ENCODE results near the gene NEK9. TPM values are rescaled to one million over a fixed set of nuclear protein-coding genes. Genes with fewer than 3 reads are reported as not detected.
A peak's percentile ranks its signal among the peaks of the same experiment; 100 is the strongest.
"Not testable (repeated sequence)": the region's sequence is repeated elsewhere in the genome, so short reads cannot be mapped to it uniquely, and the experiment has no call there.

NEK9 gene
- polyA plus RNA-seq, 5 donors = 114 to 138 (median 133) TPM

- no peak for DNase-seq
Observed at GRCh38 chr14:75150150-75150549, 23.3 kb upstream of the NEK9 start.

GRCh38 chr14:75147423-75148071, 20.7 kb upstream of the NEK9 start:
- peak; percentile 40 to 58 for DNase-seq

GRCh38 chr14:75144944-75145343, 18.1 kb upstream of the NEK9 start:
- DNase-seq = no peak

GRCh38 chr14:75143761-75144527, 17.1 kb upstream of the NEK9 start:
- no peak for DNase-seq

GRCh38 chr14:75142494-75142893, 15.6 kb upstream of the NEK9 start:
- DNase-seq = no peak

GRCh38 chr14:75141967-75142366, 15.1 kb upstream of the NEK9 start:
- no peak for DNase-seq

GRCh38 chr14:75141062-75141461, 14.2 kb upstream of the NEK9 start:
- no peak for DNase-seq

- DNase-seq = no peak
Observed at GRCh38 chr14:75140620-75141019, 13.8 kb upstream of the NEK9 start.

- no peak for DNase-seq
Observed at GRCh38 chr14:75139185-75139584, 12.3 kb upstream of the NEK9 start.

GRCh38 chr14:75138492-75138891, 11.6 kb upstream of the NEK9 start:
- DNase-seq = peak in 1 of 2 donors; percentile 28

- DNase-seq = no peak
Observed at GRCh38 chr14:75134644-75135043, 7.8 kb upstream of the NEK9 start.

- no peak for DNase-seq
Observed at GRCh38 chr14:75133597-75133996, 6.7 kb upstream of the NEK9 start.

- peak; percentile 67 to 81 for DNase-seq
Observed at GRCh38 chr14:75132382-75133086, 5.7 kb upstream of the NEK9 start.

- DNase-seq = no peak
Observed at GRCh38 chr14:75128596-75128990, 1.7 kb upstream of the NEK9 start.

GRCh38 chr14:75127903-75128595, 1.2 kb upstream of the NEK9 start:
- no peak for DNase-seq

- DNase-seq = not testable (repeated sequence)
Observed at GRCh38 chr14:75127474-75127820, 599 bp upstream of the NEK9 start.

GRCh38 chr14:75126121-75126544, 715 bp downstream of the NEK9 start:
- no peak for DNase-seq

- no peak for DNase-seq
Observed at GRCh38 chr14:75125617-75126016, 1.2 kb downstream of the NEK9 start.

- no peak for DNase-seq
Observed at GRCh38 chr14:75123991-75124390, 2.9 kb downstream of the NEK9 start.

- DNase-seq = no peak
Observed at GRCh38 chr14:75121552-75121951, 5.3 kb downstream of the NEK9 start.

GRCh38 chr14:75120541-75121291, 6.1 kb downstream of the NEK9 start:
- DNase-seq = no peak

- no peak for DNase-seq
Observed at GRCh38 chr14:75119056-75119455, 7.8 kb downstream of the NEK9 start.

Data from right lung (tissue), 5 donors.